T-helper 2 cell (primary cell): ENCODE results near the gene CPOX.

ENCODE experiments used
- DNase-seq, 5 experiments: peaks; one replicate each; pipeline versions ENCODE4 v3.0.0 to v3.0.0-alpha.2; 2012 to 2022

CPOX gene

DNA sequence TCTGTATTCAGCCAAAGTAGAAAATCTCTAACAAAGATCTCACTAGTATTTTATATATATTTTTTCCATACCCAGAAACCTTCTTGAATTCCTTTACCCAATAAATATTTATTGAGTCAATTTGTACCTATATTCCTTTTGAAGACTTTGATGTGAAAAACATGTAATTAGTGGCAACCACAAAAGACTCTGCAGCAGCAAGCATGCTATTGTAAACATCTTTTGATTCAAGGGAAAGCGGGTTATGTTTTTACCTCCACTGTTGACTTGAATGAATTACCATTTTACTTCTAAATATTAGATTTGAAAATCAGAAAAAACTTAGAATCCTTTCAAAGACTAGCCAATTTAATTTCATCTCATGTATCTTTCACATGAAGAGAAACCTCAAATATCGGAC is 59.2 kb downstream of the CPOX start:
- peak in 1 of 5 experiments; percentile 74 for DNase-seq

DNA sequence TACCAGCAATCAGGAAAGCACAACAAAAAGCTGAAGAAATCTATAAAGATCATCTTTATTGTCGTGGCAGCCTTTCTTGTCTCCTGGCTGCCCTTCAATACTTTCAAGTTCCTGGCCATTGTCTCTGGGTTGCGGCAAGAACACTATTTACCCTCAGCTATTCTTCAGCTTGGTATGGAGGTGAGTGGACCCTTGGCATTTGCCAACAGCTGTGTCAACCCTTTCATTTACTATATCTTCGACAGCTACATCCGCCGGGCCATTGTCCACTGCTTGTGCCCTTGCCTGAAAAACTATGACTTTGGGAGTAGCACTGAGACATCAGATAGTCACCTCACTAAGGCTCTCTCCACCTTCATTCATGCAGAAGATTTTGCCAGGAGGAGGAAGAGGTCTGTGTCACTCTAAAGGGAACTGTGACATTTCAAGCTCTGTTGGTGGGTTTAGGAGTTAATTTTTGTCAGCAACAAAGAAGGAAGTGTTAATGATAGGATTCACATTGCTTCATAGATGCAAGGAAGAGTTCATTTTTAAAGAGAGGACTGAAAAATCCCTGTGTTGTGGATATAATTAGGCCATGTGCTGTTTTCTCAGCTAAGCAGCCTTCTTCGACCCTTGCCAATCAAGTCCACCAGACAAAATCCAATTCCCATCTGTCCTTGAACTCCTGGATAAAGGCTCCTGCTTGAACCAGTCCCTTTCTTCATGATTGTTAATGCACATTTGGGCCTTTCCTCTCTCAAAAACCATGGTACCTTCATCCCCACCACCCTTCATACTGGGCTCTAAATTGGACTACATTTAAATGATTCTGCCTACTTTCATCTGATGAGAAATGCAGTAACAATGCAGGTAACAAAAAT is 60.5 kb downstream of the CPOX start:
- DNase-seq, result peak in 1 of 5 experiments; percentile 51

DNA sequence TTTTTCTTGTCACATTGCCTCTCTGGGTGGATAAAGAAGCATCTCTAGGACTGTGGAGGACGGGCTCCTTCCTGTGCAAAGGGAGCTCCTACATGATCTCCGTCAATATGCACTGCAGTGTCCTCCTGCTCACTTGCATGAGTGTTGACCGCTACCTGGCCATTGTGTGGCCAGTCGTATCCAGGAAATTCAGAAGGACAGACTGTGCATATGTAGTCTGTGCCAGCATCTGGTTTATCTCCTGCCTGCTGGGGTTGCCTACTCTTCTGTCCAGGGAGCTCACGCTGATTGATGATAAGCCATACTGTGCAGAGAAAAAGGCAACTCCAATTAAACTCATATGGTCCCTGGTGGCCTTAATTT is 61.2 kb downstream of the CPOX start:
- DNase-seq, result peak in 1 of 5 experiments; percentile 54

DNA sequence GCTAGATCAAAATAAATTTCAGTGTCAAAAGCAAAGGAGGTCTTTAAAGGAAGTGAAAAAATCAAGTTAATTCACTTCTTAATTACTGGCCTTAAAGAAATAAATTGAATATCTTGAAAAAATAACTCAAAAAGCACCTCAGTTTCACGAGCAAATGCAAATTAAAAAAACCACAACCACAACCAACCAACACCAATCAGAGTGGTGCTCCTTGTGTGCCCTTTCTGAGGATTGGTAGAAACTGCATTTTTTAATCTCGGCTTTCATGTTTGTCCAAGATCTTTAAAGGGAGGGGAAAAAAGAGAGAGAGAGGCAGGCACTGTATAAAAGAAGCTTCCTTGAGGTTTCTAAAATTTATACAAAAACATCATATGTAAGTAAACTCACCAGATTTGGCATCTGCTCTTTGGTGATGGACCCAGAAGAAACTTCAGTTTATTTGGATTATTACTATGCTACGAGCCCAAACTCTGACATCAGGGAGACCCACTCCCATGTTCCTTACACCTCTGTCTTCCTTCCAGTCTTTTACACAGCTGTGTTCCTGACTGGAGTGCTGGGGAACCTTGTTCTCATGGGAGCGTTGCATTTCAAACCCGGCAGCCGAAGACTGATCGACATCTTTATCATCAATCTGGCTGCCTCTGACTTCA is 61.7 kb downstream of the CPOX start, which contains the start of gene GPR15:
Gene GPR15, plus strand, starts transcription at position 357 of the 653 bp plus-strand sequence. Its CDS starts 56 bp downstream, at position 413.
- DNase-seq, result peak in 1 of 5 experiments; percentile 90

DNA sequence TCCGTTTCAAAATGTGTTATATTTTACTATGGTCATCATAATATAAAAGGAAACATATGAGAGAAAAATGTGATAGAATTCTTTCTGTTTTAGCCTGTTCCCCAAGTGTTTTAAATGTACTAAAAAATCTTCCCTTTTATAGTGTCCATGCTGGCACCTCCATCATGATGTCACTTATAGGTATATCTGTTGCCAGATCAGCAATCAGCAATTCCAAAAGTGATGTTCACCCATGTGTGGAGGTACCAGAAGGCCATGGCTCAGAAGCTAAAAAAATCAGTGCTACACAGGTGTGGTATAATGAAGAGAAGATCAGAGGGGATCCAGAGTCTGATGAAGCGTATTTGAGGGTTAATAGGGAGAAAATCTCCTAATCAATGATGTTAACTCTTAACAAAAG is 62.7 kb downstream of the CPOX start:
- DNase-seq, result no peak

DNA sequence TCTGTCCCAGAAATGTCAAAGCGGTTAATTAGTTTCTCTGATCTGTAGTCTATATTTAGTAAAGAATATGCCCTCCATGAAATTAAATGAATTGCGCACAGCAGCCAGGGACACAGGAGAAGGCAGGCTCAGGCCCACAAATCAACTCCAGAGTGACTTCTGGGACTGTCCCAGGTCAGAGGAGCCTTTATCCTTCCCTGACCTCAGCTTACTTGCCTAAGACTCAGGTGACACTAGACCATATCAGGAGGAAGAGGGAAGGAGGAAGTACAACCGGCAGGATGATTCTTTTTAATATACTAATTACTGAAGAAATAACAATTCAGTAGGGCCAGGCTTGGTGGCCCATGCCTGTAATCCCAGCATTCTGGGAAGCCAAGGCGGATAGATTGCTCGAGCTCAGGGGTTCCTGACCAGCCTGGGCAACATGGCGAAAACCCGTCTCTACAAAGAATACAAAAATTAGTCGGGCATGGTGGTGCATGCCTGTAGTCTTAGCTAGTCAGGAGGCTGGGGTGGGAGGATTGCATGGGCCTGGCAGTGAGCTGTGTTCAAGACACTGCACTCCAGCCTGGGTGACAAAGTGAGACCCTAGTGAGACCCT is 63.5 kb downstream of the CPOX start:
- no peak for DNase-seq
